ENCODE results near the gene GNB1.

DNA sequence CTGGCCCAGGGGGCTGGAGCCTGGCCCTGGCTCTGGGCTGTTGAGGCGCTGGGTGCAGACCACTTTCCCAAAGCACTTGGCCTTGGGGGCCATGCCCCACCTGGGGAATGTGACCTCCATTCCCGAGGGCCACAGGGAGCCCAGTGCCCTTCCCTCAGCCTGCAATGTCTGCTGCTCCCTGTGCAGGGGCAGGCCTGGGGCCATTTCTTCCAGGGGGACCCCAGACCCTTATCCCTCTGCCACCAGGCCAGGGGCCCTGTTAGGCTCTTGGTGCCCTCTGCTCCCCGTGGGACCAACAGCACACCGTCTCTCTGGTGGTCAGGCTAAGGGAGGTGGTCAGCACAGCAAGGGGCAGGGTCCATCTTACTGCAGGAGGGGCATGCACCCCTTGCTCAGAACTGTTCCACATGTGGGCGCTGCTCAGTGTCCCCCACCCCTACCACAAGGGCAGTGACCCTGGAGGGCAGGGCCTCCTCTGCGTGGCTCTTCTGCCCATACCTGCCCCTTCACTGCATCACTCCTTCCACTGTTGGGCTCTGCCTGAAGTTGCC is 29.2 kb upstream of the GNB1 start:
- TF ChIP-seq CTCF (IDR thresholded peaks at IDR 0.05; ENCODE audit: poor library complexity) = no peak
- no peak for TF ChIP-seq EZH2 (IDR thresholded peaks at IDR 0.05; ENCODE audit: borderline replicate concordance)
- no peak for TF ChIP-seq EZH2phosphoT487 (IDR thresholded peaks at IDR 0.05; ENCODE audit: low read depth, severe bottlenecking, unreplicated experiment)
